NCI-H510A (cell line): ENCODE measurements around the gene ACTR3C.
"Not testable (repeated sequence)": the region's sequence is repeated elsewhere in the genome, so short reads cannot be mapped to it uniquely, and the experiment has no call there.

ENCODE experiments used
- DNase-seq: peaks from one replicate; lab custom pipeline; 2025; lab: John Stamatoyannopoulos, UW

Gene ACTR3C

DNA sequence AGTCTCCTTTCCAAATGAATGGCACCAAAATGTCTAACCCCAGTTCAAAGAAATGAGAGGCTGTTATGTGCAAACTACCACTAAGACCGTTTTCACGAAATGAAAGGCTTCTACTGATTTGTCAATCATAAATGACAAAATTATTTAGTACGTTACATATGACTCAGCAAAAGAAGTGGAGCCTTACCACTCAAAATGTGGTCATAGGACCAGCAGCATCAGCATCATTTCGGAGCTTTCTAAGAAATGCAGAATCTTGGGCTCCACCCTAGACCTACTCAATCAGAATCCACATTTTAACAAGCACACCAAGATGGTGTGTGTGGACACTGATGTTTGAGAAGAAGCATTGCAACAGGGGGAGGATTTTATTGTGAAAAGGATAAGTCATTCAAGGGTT, 120.5 kb downstream of the ACTR3C start:
- DNase-seq: not testable (repeated sequence)
